ENCODE data around the gene PRLR. TPM values are rescaled to one million over a fixed set of nuclear protein-coding genes. Genes with fewer than 3 reads are reported as not detected.

PRLR gene
- total RNA-seq, 1 donor, result under 0.01 TPM

- no peak for DNase-seq (ENCODE audit: low read depth in 2 of 3, low spot score in 2 of 3)
Observed at GRCh38 chr5:35162848-35163709, 67.2 kb downstream of the PRLR start.

- no peak for DNase-seq (ENCODE audit: low read depth in 2 of 3, low spot score in 2 of 3)
Observed at GRCh38 chr5:35161652-35162273, 68.5 kb downstream of the PRLR start.

GRCh38 chr5:35160486-35161116 is 69.7 kb downstream of the PRLR start:
- no peak for DNase-seq (ENCODE audit: low read depth in 2 of 3, low spot score in 2 of 3)

- no peak for DNase-seq (ENCODE audit: low read depth in 2 of 3, low spot score in 2 of 3)
Observed at GRCh38 chr5:35159370-35159742, 70.9 kb downstream of the PRLR start.

- DNase-seq (ENCODE audit: low read depth in 2 of 3, low spot score in 2 of 3), result no peak
Observed at GRCh38 chr5:35158622-35159369, 71.5 kb downstream of the PRLR start.

- no peak for DNase-seq (ENCODE audit: low read depth in 2 of 3, low spot score in 2 of 3)
Observed at GRCh38 chr5:35158204-35158603, 72.1 kb downstream of the PRLR start.

- no peak for DNase-seq (ENCODE audit: low read depth in 2 of 3, low spot score in 2 of 3)
Observed at GRCh38 chr5:35153375-35153932, 76.8 kb downstream of the PRLR start.

- DNase-seq (ENCODE audit: low read depth in 2 of 3, low spot score in 2 of 3), result no peak
Observed at GRCh38 chr5:35152733-35153132, 77.6 kb downstream of the PRLR start.

- no peak for DNase-seq (ENCODE audit: low read depth in 2 of 3, low spot score in 2 of 3)
Observed at GRCh38 chr5:35151146-35151920, 79.0 kb downstream of the PRLR start.

GRCh38 chr5:35149041-35149440 is 81.2 kb downstream of the PRLR start:
- no peak for DNase-seq (ENCODE audit: low read depth in 2 of 3, low spot score in 2 of 3)

- no peak for DNase-seq (ENCODE audit: low read depth in 2 of 3, low spot score in 2 of 3)
Observed at GRCh38 chr5:35146406-35146805, 83.9 kb downstream of the PRLR start.

- no peak for DNase-seq (ENCODE audit: low read depth in 2 of 3, low spot score in 2 of 3)
Observed at GRCh38 chr5:35145691-35146317, 84.5 kb downstream of the PRLR start.

- DNase-seq (ENCODE audit: low read depth in 2 of 3, low spot score in 2 of 3), result no peak
Observed at GRCh38 chr5:35145012-35145411, 85.3 kb downstream of the PRLR start.

- DNase-seq (ENCODE audit: low read depth in 2 of 3, low spot score in 2 of 3), result no peak
Observed at GRCh38 chr5:35143841-35144240, 86.4 kb downstream of the PRLR start.

GRCh38 chr5:35141739-35142138 is 88.5 kb downstream of the PRLR start:
- no peak for DNase-seq (ENCODE audit: low read depth in 2 of 3, low spot score in 2 of 3)

- no peak for DNase-seq (ENCODE audit: low read depth in 2 of 3, low spot score in 2 of 3)
Observed at GRCh38 chr5:35138232-35138631, 92.1 kb downstream of the PRLR start.

GRCh38 chr5:35136386-35136785 is 93.9 kb downstream of the PRLR start:
- no peak for DNase-seq (ENCODE audit: low read depth in 2 of 3, low spot score in 2 of 3)

GRCh38 chr5:35135239-35135700 is 95.0 kb downstream of the PRLR start:
- DNase-seq (ENCODE audit: low read depth in 2 of 3, low spot score in 2 of 3), result no peak

- DNase-seq (ENCODE audit: low read depth in 2 of 3, low spot score in 2 of 3), result no peak
Observed at GRCh38 chr5:35134278-35135030, 95.8 kb downstream of the PRLR start.

Data from hematopoietic multipotent progenitor cell (in vitro differentiated cells).